Loucy (cell line): ENCODE data around the gene AGTRAP.

Source experiments
- CTCF ChIP-seq: fragments of 200-600 bp; sonication (generic); conservative IDR thresholded peaks from 2 replicates; pipeline ENCODE4 v1.5.1; 2014; ENCODE audit warnings: mild to moderate bottlenecking, antibody characterized with exemption, low read length
- EZH2phosphoT487 ChIP-seq: fragments of 200-600 bp; IDR thresholded peaks from 2 replicates; pipeline ENCODE4 v1.6.1; 2018; ENCODE audit warnings: antibody characterized with exemption, mild to moderate bottlenecking, moderate library complexity, borderline replicate concordance

GRCh38 chr1:11714831-11715575 lies 20.9 kb upstream of the AGTRAP start:
- no peak for TF ChIP-seq CTCF
- TF ChIP-seq EZH2phosphoT487: no peak
